GM23338 (cell line): ENCODE data around the gene NME4. TPM values are rescaled to one million over a fixed set of nuclear protein-coding genes. Genes with fewer than 3 reads are reported as not detected.

Experiments
- ATAC-seq: fragments of 200-7000 bp; cut with Tn5 transposase; 3 replicates; pipeline ENCODE4 v1.9.1; 2020
- DNase-seq: peaks from one replicate; pipeline ENCODE4 v3.0.0-alpha.2; 2015; ENCODE audit warnings: low spot score
- H2AFZ ChIP-seq: fragments of 200-600 bp; sonication (generic); 2 replicates; pipeline ENCODE4 v1.8.0; 2016; ENCODE audit warnings: antibody characterized with exemption, mild to moderate bottlenecking, moderate library complexity
- H3F3A ChIP-seq: fragments of 200-600 bp; sonication (generic); replicated peaks from 2 replicates; pipeline ENCODE4 v1.8.0; 2017; ENCODE audit warnings: antibody characterized with exemption, mixed run types, low read depth
- H3K27ac ChIP-seq: fragments of 200-600 bp; sonication (generic); 2 replicates; pipeline ENCODE4 v1.6.1; 2016; ENCODE audit warnings: low read depth
- H3K27me3 ChIP-seq: fragments of 200-600 bp; sonication (generic); 2 replicates; pipeline ENCODE4 v1.8.0; 2016; ENCODE audit warnings: mild to moderate bottlenecking, mixed run types, moderate library complexity; ENCODE audit not compliant: insufficient read depth
- H3K36me3 ChIP-seq: fragments of 200-600 bp; sonication (generic); 2 replicates; pipeline ENCODE4 v1.8.0; 2016; ENCODE audit warnings: mild to moderate bottlenecking; ENCODE audit not compliant: insufficient read depth
- H3K4me1 ChIP-seq: fragments of 200-600 bp; sonication (generic); 2 replicates; pipeline ENCODE4 v1.8.0; 2016; ENCODE audit warnings: mild to moderate bottlenecking, moderate library complexity; ENCODE audit not compliant: insufficient read depth
- H3K4me2 ChIP-seq: fragments of 200-600 bp; sonication (generic); 2 replicates; pipeline ENCODE4 v1.7.1; 2017; ENCODE audit warnings: mixed run types
- H3K4me3 ChIP-seq: fragments of 200-600 bp; sonication (generic); 2 replicates; pipeline ENCODE4 v1.6.1; 2016; ENCODE audit warnings: mixed run types
- H3K79me2 ChIP-seq: fragments of 200-600 bp; sonication (generic); replicated peaks from 2 replicates; pipeline ENCODE4 v1.8.0; 2017; ENCODE audit warnings: mild to moderate bottlenecking; ENCODE audit not compliant: insufficient read depth
- H3K9me2 ChIP-seq: fragments of 200-600 bp; sonication (generic); 2 replicates; pipeline ENCODE4 v1.8.0; 2017; ENCODE audit not compliant: insufficient read depth
- H4K20me1 ChIP-seq: fragments of 200-600 bp; sonication (generic); replicated peaks from 2 replicates; pipeline ENCODE4 v1.8.0; 2017; ENCODE audit warnings: mild to moderate bottlenecking; ENCODE audit not compliant: insufficient read depth
- H3K27ac Mint-ChIP-seq: 2 replicates; pipeline ENCODE4 v1.8.0; 2020; ENCODE audit warnings: inconsistent platforms, mild to moderate bottlenecking, moderate library complexity, mixed read lengths
- H3K27me3 Mint-ChIP-seq: 3 replicates; pipeline ENCODE4 v1.8.0; 2022; ENCODE audit warnings: low read depth, mild to moderate bottlenecking, moderate library complexity, mixed read lengths, inconsistent platforms; ENCODE audit not compliant: insufficient read depth, poor library complexity
- H3K36me3 Mint-ChIP-seq: 3 replicates; pipeline ENCODE4 v1.8.0; 2021; ENCODE audit warnings: low read depth, mild to moderate bottlenecking, inconsistent platforms, moderate library complexity, mixed read lengths
- H3K4me1 Mint-ChIP-seq: 3 replicates; pipeline ENCODE4 v1.8.0; 2020; ENCODE audit warnings: mild to moderate bottlenecking, inconsistent platforms, mixed read lengths
- H3K4me3 Mint-ChIP-seq: 3 replicates; pipeline ENCODE4 v1.8.0; 2021; ENCODE audit warnings: moderate library complexity, mild to moderate bottlenecking, inconsistent platforms, mixed read lengths
- H3K9me3 Mint-ChIP-seq: 3 replicates; pipeline ENCODE4 v1.8.0; 2020; ENCODE audit warnings: moderate library complexity, mild to moderate bottlenecking, inconsistent platforms, mixed read lengths
- CREB1 ChIP-seq: fragments of 250-450 bp; sonication (Bioruptor Pico); IDR thresholded peaks from 2 replicates; pipeline ENCODE4 v1.5.0; 2020; ENCODE audit warnings: low read depth, mild to moderate bottlenecking, moderate library complexity
- EZH2 ChIP-seq: fragments of 200-600 bp; sonication (generic); IDR thresholded peaks from one replicate; pipeline ENCODE4 v1.8.0; 2017; ENCODE audit warnings: antibody characterized with exemption, mild to moderate bottlenecking, low read depth; ENCODE audit not compliant: unreplicated experiment
- EZH2phosphoT487 ChIP-seq: fragments of 200-600 bp; sonication (generic); IDR thresholded peaks from one replicate; pipeline ENCODE4 v1.8.1; 2018; ENCODE audit warnings: antibody characterized with exemption; ENCODE audit not compliant: unreplicated experiment
- JUNB ChIP-seq: IDR thresholded peaks from one replicate; pipeline ENCODE4 v1.6.1; 2016; ENCODE audit warnings: antibody characterized with exemption; ENCODE audit not compliant: unreplicated experiment
- POLR2AphosphoS5 ChIP-seq: IDR thresholded peaks from 2 replicates; pipeline ENCODE4 v1.6.1; 2016; ENCODE audit warnings: antibody characterized with exemption, low read depth
- STAT1 ChIP-seq: IDR thresholded peaks from one replicate; pipeline ENCODE4 v1.6.1; 2016; ENCODE audit warnings: antibody characterized with exemption; ENCODE audit not compliant: unreplicated experiment
- ZNF114 ChIP-seq: fragments of 250-450 bp; sonication (Bioruptor Pico); IDR thresholded peaks from 2 replicates; pipeline ENCODE4 v1.5.0; 2020; ENCODE audit warnings: mild to moderate bottlenecking, moderate library complexity
- ZNF331 ChIP-seq: fragments of 250-450 bp; sonication (Bioruptor Pico); IDR thresholded peaks from 2 replicates; pipeline ENCODE4 v1.5.0; 2020; ENCODE audit warnings: low read depth, mild to moderate bottlenecking, moderate library complexity
- polyA plus RNA-seq: library from polyadenylated mRNA; unstranded; fragments of >200 nt; fragmentation: Nextera tagmentation; extraction: Ambion mirVana; gene quantifications from 2 replicates; pipeline ENCODE4 v1.2.1, GENCODE V29; 2016
- total RNA-seq: library from RNA; depleted of rRNA; stranded (reverse); fragments of >200 nt; shearing (Covaris generic); gene quantifications from 2 replicates; pipeline ENCODE4 v1.2.3, GENCODE V29; 2014
- TF ChIP-seq, protein P1 (sequence below): fragments of 250-450 bp; sonication (Bioruptor Pico); IDR thresholded peaks from 2 replicates; pipeline ENCODE4 v1.5.0; 2020; ENCODE audit warnings: mild to moderate bottlenecking, moderate library complexity

Gene NME4
- total and polyA plus RNA-seq, 2 experiments from 2014 or later = 249 to 511 TPM

DNA sequence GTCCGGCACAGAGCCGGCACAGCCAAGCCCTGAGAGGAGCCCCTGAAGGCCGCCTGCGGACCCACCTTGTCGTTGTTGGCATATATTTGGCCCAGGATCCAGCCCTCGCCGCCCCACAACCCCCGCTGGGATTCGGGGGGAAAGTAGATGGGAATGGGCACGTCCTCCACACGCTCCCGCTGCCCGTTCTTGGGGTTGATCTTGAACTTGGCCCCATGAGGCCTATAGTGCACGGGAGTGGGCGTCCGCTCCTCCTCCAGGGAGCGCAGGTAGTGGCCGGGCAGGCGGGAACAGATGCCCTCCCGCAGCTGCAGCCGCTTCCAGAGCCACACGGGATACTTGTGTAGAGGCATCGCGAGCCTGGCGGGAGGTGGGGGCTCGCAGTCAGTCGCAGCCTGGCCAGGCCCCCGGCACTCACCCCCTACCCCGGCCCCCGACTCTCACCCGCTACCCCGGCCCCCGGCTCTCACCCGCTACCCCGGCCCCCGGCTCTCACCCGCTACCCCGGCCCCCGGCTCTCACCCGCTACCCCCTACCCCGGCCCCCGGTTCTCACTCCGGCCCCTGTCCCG, 27.0 kb upstream of the NME4 start (continued):
- TF ChIP-seq, protein P1, sequence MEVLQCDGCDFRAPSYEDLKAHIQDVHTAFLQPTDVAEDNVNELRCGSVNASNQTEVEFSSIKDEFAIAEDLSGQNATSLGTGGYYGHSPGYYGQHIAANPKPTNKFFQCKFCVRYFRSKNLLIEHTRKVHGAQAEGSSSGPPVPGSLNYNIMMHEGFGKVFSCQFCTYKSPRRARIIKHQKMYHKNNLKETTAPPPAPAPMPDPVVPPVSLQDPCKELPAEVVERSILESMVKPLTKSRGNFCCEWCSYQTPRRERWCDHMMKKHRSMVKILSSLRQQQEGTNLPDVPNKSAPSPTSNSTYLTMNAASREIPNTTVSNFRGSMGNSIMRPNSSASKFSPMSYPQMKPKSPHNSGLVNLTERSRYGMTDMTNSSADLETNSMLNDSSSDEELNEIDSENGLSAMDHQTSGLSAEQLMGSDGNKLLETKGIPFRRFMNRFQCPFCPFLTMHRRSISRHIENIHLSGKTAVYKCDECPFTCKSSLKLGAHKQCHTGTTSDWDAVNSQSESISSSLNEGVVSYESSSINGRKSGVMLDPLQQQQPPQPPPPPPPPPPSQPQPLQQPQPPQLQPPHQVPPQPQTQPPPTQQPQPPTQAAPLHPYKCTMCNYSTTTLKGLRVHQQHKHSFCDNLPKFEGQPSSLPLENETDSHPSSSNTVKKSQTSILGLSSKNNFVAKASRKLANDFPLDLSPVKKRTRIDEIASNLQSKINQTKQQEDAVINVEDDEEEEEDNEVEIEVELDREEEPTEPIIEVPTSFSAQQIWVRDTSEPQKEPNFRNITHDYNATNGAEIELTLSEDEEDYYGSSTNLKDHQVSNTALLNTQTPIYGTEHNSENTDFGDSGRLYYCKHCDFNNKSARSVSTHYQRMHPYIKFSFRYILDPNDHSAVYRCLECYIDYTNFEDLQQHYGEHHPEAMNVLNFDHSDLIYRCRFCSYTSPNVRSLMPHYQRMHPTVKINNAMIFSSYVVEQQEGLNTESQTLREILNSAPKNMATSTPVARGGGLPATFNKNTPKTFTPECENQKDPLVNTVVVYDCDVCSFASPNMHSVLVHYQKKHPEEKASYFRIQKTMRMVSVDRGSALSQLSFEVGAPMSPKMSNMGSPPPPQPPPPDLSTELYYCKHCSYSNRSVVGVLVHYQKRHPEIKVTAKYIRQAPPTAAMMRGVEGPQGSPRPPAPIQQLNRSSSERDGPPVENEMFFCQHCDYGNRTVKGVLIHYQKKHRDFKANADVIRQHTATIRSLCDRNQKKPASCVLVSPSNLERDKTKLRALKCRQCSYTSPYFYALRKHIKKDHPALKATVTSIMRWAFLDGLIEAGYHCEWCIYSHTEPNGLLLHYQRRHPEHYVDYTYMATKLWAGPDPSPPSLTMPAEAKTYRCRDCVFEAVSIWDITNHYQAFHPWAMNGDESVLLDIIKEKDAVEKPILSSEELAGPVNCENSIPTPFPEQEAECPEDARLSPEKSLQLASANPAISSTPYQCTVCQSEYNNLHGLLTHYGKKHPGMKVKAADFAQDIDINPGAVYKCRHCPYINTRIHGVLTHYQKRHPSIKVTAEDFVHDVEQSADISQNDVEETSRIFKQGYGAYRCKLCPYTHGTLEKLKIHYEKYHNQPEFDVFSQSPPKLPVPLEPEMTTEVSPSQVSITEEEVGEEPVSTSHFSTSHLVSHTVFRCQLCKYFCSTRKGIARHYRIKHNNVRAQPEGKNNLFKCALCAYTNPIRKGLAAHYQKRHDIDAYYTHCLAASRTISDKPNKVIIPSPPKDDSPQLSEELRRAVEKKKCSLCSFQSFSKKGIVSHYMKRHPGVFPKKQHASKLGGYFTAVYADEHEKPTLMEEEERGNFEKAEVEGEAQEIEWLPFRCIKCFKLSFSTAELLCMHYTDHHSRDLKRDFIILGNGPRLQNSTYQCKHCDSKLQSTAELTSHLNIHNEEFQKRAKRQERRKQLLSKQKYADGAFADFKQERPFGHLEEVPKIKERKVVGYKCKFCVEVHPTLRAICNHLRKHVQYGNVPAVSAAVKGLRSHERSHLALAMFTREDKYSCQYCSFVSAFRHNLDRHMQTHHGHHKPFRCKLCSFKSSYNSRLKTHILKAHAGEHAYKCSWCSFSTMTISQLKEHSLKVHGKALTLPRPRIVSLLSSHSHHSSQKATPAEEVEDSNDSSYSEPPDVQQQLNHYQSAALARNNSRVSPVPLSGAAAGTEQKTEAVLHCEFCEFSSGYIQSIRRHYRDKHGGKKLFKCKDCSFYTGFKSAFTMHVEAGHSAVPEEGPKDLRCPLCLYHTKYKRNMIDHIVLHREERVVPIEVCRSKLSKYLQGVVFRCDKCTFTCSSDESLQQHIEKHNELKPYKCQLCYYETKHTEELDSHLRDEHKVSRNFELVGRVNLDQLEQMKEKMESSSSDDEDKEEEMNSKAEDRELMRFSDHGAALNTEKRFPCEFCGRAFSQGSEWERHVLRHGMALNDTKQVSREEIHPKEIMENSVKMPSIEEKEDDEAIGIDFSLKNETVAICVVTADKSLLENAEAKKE (CRISPR knock-in tag) = no peak
- no peak for TF ChIP-seq STAT1

DNA sequence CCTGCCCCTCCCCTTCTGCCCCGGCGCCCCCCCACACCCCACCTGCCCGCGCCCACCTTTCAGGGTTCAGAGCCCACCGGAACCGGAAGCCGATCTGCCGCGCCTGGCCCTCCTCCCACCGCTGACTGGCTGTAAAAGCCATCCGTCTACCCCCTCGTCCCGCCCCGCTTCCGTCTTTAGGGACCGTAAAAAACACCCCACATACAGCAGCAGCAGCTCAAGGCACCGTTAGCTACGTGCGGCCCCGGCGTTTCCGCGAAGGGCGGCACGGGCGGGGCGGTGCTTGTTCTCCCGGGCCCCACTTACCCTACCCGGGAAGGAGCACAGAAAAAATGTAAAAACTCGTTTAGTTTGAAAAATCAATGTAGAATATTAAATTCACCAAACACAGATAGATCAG, 26.6 kb upstream of the NME4 start, which contains the start of gene MRPL28:
MRPL28 (minus strand) TSS at position 96 of the 400 bp plus-strand sequence. CDS start 320 bp downstream, outside the sequence.
- Mint-ChIP-seq H3K4me3 (peak within 1 kb of the TSS; percentile 73), H3K9me3 (no peaks in the 10 kb centered on the region), H3K27ac (peak within 1 kb of the TSS; percentile 85), H3K4me1 (peaks cover 12% of the 10 kb centered on the region; the same call in 1 of the 3 replicates), H3K36me3 (peaks cover 20% of the 10 kb centered on the region), H3K27me3 (peaks cover 13% of the 10 kb centered on the region)
- H3F3A ChIP-seq = peaks cover 4% of the 10 kb centered on the region
- no peaks in the 10 kb centered on the region for H3K9me2 ChIP-seq
- H3K4me3 ChIP-seq = peak within 1 kb of the TSS; percentile 53
- H3K79me2 ChIP-seq = no peaks in the 10 kb centered on the region; the same call in 1 of the 2 replicates
- H3K36me3 ChIP-seq = peaks cover 4% of the 10 kb centered on the region; the same call in 1 of the 2 replicates
- peak within 1 kb of the TSS; percentile 76; the same call in 1 of the 2 replicates for H3K27ac ChIP-seq
- ATAC-seq (peak; percentile 89), DNase-seq (peak; percentile 98)
- no peaks in the 10 kb centered on the region; the same call in none of the 2 replicates for H4K20me1 ChIP-seq
- no peaks in the 10 kb centered on the region for H3K27me3 ChIP-seq
- H2AFZ ChIP-seq = no peak within 1 kb of the TSS
- H3K4me2 ChIP-seq = peak within 1 kb of the TSS; percentile 84
- H3K4me1 ChIP-seq = peaks cover 4% of the 10 kb centered on the region; the same call in 1 of the 2 replicates
- TF ChIP-seq, protein P1 (CRISPR knock-in tag) = no peak
- TF ChIP-seq ZNF114 (CRISPR knock-in tag) = no peak
- TF ChIP-seq STAT1 = no peak
- no peak for TF ChIP-seq ZNF331 (CRISPR knock-in tag)
- peak; percentile 87 for TF ChIP-seq POLR2AphosphoS5
- TF ChIP-seq JUNB = peak; percentile 97
- peak; percentile 75 for TF ChIP-seq CREB1 (CRISPR knock-in tag)
- no peak for TF ChIP-seq EZH2
- TF ChIP-seq EZH2phosphoT487 = no peak
